Effector CD4-positive, alpha-beta T cell (primary cell): Measurements from ENCODE around the gene PLEKHG5.
"Not testable (repeated sequence)": the region's sequence is repeated elsewhere in the genome, so short reads cannot be mapped to it uniquely, and the experiment has no call there.

ENCODE experiments used
- DNase-seq: peaks from one replicate; pipeline ENCODE4 v3.0.0-alpha.2; 2020

PLEKHG5 gene

DNA sequence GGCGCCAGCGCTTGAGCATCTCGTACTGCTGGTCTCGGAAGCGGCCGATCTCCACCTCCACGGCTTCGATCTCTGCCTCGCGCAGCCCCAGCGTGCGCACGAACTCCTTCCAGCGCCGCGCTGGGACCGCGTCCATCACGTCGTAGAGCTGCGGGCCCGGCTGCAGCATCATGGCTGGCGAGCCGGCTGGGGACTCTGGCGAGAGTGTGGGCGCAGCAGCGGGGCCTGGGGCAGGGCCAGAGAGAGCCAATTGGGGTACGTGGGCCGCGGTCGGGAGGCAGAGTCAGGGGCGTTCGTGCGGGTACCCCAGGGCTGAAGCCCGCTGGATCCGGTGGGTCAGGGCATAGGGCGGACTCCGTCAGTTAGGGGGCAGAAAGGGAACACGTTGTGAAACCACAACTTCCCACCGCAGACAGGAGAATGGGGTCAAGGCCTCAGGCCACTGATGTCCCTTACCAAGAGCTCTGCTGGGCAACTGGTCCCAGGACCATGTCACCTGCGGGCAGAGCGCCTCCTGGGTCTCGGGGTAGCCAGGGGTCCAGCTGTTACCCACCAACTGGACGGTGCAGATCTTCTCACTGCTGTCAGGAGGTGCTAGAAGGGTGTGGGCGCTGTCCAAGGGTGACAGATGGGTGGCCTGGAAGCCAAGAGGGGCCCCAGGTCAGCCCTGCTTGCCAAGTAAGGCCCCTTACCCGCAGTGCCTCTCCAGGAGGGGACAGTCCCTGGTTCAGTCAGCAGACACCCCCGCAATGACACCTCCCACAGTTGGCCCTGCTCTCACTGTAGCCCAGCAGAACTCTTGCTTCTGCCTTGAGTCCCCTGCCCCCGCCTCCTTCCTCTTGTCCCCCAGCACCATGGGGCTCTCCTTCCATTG is 29.7 kb downstream of the PLEKHG5 start:
- DNase-seq: no peak

DNA sequence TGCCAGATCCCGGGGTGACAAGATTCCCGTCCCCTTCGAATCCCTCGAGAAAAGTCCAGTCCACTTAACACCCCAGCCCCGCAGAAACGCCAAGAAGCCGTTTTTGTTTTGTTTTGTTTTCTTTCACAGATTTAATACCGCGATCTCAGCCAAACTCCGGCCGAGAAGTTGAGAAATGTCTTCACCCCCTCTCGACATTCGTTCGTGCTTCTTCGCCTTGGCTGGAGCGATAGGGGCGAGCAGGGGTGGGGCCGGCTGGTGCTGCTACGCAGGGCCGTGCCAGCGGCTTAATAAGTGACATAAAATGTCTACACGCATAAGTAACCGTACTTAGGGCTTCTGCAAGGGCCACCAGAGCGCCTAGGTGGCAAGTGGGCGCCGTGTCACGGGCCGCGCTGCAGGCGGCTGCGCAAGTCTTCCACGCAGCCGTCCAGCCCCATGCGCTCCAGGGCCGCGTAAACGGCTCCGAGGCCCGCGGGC is 30.4 kb downstream of the PLEKHG5 start:
- no peak for DNase-seq

- DNase-seq: peak; percentile 95
Measured at GRCh38 chr1:6460301-6461050, 31.0 kb downstream of the PLEKHG5 start.

GRCh38 chr1:6459850-6460265 is 31.6 kb downstream of the PLEKHG5 start:
- DNase-seq: peak; percentile 63

DNA sequence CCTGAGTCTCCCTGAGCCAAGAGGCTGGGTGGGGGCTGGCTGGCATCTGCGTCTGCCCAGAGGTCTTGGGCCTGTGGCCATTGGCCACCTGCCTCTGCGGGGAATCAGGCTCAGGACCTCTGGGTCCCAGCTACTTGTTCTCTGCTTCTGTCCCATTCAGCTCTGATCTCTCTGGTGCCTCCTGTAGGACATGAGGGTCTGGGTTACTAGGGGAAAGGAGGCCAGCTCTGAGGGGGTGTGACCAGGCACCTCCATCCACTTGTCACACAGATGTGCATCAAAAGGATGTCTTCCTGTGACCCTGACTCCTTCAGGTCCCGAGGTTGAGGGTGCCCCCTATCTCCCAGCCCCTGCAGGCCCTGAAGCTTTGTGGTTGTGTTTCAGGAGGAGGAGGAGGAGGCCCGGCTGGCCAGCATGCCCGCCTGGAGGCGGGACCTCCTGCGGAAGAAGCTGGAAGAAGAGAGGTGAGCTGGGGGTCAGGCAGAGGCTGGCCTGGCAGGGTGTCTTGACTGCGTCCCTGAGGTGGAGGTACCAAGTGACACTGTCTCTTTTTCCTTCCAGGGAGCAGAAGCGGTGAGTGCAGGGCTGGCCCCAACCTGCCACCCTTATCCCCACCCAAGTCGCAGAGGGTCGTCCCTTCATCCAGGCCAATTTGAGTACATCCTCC is 34.5 kb downstream of the PLEKHG5 start:
- no peak for DNase-seq

DNA sequence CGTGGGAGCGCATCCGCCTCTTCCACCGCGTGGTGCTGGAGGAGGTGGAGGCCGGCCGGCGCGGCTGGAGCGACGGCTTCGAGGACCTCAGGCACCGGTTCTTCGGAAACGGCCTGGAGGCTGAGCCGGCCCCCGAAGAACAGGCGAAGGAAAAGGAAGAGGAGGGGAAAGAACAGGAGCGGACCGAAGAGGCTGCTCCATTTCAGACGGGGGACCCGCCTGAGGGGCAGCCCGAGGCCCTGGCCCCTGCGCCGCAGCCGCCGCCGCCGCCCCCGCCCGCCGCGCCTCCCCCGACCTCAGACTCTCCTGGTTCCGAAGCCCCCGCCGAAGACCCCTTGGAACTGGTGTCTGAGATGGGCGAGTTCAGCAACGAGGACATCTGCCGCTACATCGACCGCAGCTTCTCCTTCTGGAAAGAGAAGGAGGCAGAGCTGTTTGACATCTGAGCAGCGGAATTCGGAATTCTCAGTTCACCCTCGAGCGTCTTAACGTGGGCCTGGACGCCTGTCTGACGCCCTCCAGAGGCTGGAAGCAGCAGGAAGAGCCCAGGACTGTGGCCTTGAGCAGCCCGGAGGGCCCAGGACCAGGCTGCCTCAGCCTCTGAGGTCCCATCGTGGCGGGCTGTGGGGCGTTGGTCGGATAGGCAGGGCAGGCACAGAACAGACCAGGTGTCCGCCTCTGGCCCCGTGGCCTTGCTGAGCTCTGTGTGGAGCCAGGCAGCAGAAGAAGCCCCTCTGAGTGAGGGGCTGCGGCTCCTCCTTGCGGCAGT is 35.5 kb downstream of the PLEKHG5 start:
- not testable (repeated sequence) for DNase-seq

- peak; percentile 31 for DNase-seq
Measured at GRCh38 chr1:6454856-6455751, 36.4 kb downstream of the PLEKHG5 start.

DNA sequence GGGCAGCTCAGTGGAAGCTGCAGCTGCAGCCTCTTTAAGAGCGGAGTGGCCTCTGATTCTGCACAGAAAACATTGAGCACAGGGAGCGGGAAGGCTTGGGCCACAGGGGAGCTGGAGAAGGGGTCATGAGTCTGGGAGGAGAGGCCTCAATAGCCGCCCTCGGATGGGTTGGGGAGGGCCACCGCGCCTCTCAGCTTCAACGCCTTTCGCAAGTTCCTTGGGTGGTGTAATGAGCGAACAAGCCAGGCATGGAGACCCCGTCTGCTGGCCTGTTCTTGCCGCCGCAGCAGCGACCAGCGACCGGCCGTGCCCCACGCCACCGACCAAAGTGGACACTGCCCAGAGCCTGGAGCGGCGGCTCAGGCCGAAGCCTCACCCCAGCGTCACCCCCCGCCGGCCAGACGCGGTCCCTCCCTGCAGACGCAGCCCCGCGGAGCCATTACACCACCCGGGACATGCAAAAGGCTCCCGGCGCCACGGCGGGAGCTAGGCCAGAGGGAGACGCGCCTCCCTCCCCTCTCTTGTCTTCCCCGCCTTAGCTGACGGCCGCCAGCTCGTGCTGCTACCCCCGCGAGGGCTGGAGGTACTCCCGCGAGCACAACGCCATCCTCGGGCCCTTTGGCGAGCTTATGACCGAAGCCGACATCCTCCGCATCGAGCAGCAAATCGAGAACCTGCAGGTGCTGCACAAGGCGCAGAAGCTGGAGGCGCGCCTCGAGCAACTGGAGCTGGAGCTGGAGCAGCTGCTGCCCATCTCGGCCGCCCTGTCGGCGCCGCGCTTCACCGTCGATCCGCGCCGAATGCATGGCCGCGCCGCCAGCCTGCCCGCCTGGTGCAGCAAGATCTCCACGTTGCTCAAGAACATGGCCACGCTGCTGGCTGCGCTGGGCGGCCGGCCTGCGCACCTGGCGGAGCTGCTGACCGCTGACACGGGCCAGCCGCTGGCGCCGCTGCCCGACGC is 37.3 kb downstream of the PLEKHG5 start:
- not testable (repeated sequence) for DNase-seq

- no peak for DNase-seq
Measured at GRCh38 chr1:6450943-6451373, 40.5 kb downstream of the PLEKHG5 start.

DNA sequence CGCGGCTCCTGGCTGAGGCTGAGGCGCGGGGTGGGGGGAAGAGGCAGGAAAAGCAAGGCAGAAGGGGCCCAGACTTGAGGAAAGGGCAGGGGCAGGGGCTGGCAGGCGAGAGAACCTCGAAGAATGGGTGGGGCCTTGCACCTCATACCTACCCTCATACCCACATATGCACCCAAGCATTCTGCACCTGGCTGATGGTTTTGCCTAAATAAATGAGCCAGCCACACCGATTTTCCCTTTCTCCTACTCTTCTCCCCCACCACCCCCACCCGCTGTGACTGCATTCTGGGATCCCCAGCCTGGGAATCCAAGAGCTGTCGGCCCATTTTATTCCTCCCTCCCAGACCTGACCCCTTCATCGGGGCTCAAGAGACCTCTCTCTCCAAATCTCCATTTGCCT is 41.0 kb downstream of the PLEKHG5 start:
- DNase-seq: not testable (repeated sequence)

DNA sequence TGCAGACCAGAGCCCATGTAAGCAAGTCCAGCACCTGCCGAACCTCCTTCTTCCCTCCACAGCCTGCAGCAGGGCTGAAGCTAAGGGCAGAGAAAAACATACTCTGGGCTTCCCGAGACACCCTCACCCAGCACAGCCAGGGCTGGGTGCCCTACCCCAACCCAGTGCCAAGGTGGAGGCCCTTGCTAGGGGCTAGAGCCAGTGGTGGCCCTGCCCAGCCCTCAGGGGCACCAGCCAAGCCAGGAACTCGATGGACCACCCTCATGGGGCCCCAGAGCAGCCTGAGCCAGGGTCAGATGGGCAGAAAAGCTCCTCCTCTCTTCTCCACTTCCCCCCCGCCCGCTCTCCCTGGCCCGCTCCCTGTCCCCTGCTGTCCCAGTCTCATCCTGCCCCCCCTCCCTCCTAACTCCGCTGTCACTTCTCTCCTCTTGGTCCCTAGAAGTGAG is 41.4 kb downstream of the PLEKHG5 start:
- no peak for DNase-seq

DNA sequence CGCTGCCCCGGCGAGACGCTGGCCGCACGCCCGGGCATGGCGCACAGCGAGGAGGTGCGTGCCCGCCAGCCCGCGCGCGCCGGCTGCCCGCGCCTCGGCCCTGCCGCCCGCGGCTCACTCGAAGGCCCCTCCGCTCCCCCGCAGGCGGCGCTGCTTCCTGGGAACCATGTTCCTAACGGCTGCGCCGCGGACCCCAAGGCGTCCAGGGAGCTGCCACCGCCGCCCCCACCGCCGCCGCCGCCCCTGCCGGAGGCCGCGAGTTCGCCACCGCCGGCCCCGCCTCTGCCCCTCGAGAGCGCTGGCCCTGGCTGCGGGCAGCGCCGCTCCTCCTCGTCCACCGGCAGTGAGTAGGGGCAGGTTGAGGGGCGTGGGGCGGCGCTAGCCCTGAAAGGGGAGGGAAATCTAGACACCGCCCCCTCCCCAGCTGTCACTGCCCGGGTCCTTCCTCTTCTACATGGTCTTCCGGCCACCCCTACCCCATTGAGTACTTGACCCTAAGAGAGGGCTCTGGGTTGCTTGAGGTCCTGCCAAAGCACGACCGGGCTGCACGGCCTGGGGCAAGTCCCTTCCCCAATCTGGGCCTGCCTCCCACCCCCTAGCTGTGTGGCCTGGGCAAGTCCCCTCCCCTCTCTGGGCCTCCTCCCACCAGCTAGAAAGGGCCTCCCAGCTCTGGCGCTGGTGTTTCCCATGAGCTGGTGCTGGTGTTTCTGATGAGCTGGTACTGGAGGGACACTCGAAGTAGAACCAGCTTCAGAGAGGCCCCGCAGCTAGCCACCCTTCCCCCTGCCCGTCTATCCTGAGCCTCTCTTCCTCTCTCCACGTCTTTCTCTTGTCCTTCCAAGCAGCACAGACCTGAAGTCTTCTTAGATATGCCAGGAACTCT is 42.5 kb downstream of the PLEKHG5 start:
- DNase-seq: no peak

DNA sequence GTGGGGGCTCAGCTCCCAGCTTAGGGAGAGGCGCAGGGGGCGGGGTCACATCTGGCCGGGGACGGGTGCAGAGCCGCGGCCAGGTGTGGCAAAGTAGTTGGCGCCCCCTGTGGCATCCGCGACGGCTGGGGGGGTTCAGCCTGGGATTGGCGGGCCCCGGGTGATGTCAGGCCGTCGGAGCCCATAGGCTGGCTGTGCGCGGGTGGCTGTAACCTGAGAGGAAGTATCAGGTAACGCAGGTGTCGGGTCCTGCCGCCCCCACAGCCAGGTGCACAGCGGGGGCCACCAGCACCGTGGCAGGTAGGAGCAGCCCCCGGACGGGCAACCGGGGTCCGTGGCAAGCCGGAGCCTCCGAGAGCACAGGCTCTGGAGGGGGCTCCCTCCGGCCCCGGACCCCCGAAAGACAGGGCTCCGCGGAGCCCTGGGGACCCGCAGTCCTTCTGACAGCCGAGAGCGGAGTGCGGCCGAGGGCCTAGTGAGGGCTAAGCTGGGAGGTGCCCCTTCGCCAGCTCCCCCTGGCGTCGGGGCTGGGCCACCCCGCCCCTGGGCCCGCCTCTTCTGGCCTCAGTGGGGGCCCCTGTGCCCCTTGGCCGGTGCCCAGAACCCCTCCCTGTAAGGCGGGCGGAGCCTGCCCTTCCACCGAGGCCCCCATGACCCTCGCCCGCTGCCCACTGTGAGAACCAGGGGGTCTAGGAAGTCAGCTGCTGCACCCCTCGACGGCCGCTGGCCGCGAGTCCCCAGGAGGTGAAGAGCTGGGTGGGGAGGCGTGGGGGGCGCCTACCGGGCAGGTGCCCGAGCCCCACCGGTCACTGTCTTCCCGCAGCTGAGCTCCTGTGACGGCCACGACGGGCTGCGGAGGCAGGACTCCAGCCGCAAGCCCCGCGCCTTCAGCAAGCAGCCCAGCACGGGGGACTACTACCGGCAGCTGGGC is 43.4 kb downstream of the PLEKHG5 start:
- peak; percentile 54 for DNase-seq

DNA sequence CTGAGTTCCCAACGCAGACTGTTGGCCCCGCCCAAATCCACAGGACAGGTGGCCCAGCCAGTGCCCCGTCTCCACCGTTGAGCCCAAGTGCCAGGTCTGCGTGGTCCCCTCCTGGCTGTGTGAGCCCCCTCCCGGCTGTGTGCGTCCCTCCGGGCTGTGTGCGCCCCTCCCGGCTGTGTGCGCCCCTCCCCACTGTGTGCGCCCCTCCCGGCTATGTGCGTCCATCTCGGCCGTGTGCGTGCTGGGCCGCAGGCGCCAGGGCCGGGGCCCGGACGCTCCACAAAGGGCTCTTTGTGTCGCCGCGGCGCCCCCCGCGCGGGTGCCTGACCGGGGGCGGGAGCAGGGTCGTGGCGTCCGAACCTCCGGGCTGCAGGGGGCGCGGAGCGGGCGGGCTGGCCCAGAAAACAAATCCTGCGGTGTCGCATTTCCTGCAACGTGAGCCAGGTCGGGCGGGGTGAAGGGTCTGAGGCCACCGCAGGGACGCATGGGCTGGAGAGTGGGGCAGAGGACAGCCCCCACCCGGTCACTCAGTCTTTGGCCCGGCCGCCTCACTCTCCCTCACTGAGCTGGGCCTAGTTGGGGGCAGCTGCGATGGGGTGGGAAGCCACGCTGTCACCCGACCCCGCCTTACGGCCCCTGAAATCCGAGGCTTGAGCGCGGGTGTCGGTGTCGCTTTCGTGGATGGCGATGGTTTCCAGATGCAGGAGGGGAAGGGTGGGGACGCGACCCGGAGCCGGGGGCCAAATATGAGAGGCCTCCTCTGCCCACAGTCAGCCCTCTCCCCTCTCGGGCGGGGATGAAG is 44.2 kb downstream of the PLEKHG5 start:
- no peak for DNase-seq

DNA sequence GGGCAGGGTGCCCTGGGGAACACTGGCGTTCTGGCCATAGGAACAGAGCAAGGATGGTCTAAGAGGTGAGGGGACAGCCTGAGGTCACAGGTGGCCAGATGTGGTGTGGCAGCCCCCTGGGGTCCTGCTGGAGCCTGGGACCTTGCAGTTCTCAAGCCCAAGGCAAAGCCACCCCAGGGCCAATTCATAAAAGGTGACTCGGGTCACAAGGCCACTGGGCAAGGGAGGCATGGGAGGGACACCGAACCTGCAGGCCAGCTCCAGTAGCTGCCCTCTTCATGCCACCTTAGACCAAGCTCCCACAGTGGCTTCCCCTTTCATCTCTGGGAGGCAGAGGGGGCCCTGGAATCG is 44.8 kb downstream of the PLEKHG5 start:
- no peak for DNase-seq

- not testable (repeated sequence) for DNase-seq
Measured at GRCh38 chr1:6445929-6446328, 45.5 kb downstream of the PLEKHG5 start.
